GM18511 (cell line): ENCODE data around the gene PSMB5.

ENCODE experiments used
- ATAC-seq: cut with Tn5 transposase; IDR thresholded peaks from one replicate; pipeline ENCODE4 v1.9.1; 2021; ENCODE audit warnings: mild to moderate bottlenecking, moderate library complexity; ENCODE audit not compliant: unreplicated experiment

PSMB5 gene

DNA sequence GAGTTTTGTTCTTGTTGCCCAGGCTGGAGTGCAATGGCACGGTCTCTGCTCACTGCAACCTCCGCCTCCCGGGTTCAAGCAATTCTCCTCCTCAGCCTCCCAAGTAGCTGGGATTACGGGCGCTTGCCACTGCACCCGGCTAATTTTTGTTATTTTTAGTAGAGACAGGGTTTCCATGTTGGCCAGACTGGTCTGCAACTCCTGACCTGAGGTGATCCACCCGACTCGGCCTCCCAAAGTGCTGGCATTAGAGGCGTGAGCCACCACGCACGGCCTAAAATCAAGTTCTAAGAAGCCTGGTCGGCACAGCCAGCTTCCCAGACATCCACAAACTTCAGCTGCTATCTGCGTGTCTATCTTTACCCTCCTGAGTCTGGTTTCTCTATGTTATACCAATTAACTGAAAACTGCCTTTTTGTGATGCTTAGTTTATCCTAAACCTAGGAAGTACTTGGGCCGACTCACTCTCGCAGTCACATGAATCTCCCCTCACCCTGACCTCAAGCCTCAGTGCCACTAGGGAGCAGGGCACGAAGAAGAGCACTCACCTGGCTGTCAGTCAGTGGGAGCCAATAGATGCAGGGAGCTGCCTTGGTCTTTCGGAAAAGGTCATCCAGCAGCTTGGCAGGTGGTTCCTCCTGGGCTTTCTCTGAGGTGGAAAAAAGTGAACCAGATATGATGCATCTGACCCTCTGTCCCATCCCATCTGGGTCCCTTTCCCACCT, 26.0 kb upstream of the PSMB5 start:
- ATAC-seq = no peak

DNA sequence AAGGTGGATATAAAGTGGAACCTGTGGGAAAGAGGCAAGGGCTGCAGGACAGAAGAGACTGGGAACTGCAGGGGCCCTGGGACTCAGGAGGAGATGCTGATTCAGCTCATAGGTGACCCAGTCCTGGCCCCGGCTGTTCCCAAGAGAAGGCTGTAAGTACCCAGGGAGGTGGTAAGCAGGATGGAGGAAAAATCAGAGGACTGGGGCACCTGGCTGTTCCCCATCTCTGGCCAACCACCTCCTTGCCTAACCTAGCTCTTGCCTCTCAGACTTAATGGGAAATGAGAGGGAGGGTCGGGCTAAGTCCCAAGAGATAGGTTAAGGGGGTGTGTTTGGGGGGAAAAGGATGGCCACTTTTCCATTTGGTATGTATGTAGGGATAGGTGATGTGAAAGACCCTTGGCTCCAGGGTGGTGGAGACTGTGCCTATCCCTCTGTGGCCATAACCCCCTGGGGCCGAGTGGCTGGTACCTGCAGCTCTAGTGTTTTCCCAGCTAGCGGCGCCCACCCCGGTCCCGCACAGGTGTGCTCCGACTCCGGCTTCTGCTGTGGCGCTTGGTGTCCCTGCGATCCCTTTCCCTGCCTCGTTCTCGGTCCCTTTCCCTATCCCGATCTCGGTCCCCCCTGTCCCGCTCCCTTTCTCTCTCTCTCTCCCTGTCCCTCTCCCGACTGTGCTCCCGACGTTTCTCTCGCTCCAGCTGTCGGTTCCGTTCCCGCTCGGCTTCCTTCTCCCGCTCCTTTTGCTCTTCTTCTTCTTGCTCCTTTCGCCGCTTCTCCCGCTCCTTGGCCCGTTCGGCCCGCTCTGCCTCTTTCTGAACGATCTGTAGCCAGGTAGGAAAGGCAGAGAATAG, 24.2 kb upstream of the PSMB5 start:
- ATAC-seq = no peak

DNA sequence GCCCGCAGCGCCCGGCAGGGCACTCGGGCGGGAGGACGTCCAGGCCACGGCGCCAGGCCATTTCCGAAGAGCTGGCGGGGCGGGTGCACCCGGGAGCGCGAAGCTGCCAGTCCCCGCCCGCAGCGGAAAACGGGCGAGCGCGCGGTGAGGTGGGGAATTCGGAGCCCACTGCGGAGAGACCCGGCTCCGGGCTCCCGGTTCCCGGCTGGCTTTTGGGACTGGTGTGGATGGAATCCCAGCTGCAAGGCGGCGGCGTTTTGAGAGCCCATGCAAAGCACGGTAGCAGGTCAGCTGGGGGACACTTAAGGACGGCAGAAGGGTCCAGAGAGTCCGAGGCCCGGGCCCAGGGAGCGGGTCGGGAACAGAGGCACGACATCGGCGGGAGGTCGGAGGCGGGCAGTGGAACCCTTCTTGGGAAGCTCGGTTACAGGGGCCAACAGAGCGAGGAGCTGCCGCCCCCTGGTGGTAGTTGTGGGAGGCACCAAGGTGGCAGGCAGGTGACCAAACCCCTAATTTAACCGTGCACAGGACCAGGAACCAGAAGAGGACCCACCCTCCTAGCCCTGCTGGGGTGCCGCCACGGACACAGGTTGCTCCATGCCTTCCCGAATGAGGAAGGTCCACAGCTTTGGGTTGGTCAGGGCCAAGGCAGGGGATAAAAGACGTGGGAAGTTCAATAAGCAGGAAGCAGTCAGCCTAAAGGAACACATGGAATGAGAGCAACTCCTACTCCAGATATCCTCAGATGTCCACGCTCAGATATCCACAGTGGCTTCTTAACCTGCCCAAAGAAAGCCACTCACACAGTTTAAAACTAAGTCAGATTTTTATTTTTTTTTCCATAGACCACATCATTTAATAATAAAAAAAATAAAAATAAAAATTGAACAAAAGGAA, 23.3 kb upstream of the PSMB5 start:
- ATAC-seq = peak; percentile 65

DNA sequence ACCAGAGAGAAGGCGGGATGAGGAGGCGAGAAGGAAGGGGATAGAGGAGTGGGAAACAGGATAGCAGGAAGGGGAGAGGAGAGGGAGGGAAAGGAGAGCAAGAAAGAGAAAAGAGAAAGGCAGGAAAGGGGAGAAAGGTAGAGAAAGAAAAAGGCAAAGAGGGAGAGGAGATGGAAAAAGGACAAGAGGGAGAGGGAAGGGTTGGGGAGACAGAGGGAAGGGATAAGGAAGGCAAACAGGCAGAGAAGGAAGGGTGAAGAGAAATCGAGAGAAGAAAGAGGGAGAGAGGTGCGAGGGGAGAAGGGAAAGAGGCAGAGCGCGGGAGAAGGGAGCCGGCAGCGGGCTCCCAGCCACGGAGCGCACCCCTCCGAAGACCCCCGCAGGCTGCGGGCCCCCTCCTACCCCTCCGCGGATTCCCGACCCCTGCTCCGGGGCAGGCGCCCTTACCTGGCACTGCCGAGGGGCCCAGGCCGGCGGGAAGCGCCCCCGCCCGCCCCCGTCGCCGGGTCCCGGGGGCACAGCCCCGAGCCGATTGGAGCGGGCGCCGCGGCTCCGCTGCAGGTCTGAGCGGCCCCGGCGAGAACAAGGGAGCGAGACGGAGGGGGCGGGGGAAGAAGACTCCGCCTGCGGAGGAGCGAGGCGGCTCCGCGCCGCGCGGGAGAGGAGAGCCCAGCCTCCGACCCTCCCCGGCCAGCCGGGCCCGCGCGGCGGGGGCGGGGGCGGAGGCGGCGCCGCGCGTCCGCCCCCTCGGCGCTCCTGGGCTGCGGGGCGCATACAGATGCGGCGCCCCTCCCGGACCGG, 22.5 kb upstream of the PSMB5 start, which contains the start of gene CDH24:
CDH24 (minus strand) TSS at position 565 of the 801 bp plus-strand sequence. CDS start 1,787 bp downstream, outside the sequence.
- peak; percentile 70 for ATAC-seq

DNA sequence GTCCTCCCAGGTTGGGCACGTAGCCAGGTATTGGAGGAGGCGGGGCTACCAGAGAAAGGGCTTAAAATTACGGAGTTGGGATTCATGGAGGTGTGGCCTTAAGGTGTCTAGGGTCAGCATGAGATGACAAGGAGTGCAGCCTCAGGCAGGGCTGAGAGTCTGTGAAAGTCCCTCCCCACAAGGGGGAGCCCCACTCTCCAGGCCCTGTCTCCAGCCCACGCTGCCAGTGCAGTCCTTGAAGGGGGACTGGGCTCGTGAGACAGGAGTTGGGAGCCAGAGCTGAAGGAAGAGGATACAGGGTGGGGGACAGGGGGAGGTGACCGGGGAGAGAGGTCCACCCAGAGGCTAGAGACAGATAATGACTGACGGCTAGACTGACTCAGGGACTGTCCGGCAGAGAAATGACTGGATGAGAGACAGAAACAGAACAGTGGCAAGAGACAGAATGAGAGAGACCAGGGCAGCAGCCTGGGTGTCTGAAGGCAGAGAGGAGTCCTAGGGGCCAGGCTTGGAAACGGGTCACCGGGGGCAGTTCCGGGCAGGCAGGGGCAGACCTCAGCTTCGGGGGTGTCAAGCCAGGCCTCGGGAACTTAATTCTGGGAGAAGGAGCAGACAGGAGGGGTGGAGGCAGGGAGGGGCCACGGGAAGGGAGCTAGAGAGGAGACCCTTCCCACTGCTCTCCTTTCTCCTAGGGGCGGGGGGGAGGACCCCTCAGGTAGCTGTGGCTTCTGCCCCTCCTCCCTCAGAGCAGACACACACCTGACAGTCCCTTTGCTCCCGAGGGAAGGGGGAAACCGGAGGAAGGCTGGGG, 21.6 kb upstream of the PSMB5 start:
- ATAC-seq = peak; percentile 69

DNA sequence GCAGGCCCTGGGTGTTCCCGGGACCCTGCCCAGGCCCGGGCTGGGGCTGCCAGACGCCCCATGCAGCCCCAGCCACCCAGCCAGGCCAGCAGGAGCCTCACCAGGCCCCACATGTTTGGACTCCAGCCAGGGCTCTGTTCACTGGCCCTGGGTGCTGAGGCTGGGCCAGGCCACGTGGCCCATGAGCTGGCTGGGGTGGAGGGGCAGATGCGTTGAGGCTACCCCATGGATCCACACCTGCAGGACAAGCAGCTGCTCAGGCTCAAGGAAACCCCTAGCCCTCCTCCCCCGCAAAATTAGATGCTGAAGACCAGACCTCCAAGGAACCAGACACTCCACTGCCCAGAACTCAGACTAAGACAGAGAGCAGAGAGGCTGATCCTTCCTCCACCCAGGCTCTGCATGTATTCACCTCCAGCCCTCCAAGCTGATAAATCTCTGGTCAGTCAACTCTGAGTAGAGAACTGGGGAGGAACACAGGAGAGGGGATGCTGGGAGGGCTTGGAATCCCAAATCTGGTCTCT, 21.0 kb upstream of the PSMB5 start:
- ATAC-seq = no peak

DNA sequence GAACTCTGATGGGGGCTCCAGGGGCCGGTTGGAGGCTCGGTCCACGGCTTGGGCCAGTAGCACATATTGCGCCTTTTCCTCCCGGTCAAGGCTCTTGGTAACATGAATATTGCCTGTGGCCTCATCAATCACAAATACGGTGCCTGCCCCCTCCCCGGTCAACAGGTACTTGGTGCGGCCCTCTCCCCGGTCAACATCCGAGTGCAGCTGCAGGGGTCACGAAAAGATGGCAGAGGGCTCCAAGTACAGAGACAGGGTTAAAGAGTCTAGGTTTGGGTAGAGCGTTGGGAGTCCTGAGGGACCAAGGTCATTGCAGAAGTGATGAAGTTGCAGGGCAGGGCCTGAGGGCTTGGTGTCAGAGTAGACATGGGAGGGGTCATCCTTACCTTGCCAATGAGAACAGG, 20.4 kb upstream of the PSMB5 start:
- no peak for ATAC-seq

DNA sequence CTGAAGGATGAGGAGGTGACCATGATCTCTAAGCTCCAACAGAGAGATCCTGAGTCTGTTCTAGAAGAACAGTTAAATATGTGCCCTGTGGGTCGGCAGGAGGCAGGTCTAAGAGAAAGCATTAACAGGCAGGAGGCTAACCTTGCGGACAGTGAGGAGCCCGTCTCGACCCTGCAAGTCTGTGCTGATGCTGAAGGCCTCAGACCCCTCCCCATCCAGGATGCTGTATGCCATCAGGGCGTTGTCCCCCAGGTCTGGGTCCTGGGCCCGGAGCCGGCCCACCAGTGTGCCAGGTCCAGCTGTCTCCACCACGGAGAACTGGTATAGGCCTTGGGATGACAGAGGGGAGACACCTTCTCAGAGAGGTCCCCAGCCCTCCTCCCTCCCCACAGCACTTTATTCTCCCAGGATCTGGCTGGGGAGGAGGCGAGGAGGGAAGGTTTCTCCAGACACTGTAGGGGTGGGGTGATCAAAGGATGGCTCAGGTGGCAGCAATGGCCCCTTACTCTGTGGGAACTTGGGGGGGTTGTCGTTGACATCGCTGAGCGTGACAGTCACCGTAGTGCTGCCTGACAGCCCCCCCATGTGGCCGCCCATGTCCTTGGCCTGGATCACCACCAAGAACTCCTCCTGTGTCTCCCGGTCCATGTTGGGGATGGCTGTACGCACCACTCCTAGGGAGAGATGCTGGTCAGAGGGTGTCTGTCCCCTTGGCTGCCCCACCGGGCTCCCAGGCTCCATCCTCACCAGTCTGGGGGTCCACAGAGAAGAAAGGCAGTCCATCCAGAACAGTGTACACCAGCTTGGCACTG, 19.5 kb upstream of the PSMB5 start:
- ATAC-seq = no peak

DNA sequence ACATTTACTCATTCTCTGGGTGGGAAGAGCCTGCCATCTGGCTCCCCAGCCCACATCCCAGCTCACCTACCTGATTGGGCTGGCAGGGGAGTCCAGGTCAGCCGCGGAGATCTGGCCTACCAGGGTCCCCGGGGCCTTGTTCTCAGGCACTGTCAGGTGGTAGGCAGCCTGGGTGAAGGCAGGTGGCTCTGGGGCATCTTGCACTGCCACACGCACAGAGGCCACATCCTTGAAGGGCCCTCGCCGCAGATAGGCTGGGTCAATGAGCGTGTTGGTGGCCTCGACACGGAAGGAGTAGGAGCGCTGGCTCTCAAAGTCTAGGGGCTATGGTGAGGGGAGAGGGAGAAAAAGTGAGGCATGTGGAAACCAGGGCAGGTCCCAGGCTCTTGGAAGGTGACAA, 18.7 kb upstream of the PSMB5 start:
- no peak for ATAC-seq

DNA sequence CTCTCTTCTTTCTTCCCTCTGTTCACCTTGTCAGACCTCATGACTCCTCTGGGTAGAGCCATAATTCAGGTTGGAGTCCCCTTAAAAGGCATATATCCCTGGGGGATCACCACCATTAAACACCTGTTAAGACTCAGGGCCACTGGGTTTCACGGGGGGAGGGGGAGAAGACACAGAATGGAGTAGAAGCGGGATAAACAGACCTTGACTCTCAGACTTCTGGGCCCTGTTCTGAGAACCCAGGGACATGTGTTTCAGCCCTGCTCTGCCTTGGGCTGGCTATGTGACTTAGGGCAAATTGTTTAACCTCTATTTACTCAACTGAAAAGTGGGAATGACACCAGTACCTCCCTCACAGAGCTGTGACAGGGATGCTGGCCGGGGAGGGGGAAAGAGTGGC, 18.0 kb upstream of the PSMB5 start:
- ATAC-seq = no peak

DNA sequence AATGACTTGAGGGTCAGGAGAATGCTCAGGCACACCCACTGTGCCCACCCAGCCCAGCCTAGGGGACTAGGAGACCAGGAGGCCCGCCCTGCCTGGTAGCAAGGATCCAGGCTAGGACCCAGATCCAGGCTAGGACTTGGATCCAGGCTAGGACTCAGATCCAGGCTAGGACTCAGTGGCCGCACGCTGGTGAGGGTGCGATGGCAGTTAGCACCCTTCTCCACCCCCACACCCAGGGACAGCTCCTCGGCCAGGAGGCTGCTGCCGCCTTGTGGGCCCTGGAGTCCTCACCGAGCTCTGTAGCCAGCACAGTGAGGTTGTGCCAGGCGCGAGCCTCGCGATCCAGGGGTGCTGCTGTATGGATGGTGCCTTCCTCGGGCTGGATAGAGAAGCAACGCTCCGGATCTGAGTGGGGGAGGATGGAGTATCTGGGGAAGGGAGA, 17.5 kb upstream of the PSMB5 start:
- ATAC-seq = no peak

DNA sequence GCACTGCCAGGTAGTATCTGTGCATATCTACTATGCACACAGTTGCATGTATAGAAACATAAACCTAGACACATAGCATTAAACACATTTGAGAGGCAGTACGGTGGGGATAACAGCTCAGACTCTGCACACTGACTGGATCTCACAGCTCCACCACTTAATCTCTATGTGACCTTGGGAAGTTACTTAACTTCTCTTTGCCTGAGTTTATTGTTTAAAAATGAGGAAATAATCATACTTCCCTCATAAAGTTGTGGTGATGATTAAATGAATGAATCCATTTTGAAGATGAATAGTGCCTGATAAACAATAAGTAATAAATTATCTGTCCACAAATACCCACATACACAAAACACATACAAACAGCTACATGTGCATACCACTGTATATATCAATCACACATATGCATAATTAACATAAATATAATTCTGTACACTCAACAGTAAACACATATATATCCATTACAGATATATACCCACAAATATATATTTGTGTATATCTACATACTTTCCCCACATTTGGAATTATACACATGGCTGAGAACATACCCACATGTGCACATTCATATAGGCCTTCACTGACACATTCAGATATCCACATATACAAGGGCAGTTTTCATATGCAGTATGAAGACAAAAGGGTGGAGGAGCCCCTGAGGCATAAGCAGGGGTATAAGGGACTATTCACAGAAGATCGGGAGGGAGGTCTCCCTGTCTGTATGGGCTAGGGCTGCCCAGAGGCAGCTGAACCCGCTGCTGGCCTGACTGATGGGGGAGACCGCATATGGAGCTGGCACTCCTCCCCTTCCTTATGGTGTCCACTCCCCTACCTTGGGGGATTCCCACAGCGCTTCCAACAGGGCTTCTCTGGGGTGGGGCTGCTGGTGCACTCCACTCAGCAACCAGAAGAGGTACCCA, 16.7 kb upstream of the PSMB5 start:
- no peak for ATAC-seq

DNA sequence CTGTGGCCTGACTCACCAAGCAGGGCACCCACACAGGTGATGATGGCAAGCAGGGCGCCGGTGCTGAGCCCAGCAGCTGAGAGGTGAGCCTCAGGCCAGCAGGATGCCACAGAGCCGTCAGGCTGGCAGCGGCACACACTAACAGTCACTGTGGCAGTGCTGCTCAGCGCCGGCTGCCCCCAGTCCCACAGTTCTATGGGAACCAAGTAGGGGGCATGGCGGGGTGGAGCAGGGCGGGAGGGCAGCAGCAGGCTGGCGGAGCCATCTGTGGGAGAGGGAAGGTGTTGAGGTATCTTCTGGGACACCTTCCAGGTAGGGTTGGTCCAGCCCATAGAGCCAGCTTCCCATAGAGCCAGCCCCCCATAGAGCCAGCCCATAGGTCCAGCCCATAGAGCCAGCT, 14.3 kb upstream of the PSMB5 start:
- no peak for ATAC-seq

DNA sequence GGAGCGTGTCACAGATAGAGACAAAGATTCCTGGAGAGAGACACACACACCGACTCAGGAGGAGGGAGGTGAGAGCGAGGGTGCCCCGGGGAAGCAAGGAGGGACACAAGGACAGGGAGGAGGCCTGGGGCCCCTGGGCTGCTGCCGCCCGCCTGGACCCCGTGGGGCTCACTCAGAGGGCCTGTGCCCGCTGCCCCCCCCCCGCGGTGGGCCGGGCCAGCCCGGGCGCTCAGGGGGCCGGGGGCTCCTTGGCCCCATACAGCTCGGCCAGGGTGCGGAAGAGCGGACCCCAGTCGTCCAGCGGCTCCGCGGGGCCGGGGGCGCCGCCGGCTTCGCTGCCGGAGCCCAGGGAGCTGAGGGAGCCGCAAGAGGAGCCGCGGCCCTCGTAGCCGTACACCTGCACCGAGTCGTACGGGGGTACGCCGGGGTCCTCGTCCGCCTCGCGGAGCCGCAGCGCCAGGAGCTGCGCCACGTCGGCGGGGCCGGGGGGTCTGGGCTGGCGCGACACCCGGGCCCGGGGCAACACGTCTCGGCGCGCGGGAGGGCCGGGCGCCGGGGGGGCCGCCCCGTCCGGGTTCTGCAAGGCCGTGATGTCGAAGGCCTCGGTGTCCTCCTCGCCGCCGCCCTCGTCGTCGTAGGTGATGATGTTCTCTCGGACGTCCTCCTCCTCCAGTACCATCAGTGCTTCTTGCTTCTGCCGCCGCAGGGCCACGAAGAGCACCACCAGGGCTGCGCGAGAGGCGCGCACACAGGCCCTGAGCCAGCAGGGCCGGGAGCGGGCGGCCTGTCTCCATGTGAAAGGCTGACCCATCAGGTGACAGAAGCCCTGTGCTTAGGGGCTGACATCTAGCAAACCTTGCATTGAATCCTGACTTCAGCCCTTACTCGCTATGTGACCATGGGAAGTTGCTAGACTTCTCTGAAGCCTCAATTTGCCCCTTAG, 13.3 kb upstream of the PSMB5 start:
- ATAC-seq = no peak

DNA sequence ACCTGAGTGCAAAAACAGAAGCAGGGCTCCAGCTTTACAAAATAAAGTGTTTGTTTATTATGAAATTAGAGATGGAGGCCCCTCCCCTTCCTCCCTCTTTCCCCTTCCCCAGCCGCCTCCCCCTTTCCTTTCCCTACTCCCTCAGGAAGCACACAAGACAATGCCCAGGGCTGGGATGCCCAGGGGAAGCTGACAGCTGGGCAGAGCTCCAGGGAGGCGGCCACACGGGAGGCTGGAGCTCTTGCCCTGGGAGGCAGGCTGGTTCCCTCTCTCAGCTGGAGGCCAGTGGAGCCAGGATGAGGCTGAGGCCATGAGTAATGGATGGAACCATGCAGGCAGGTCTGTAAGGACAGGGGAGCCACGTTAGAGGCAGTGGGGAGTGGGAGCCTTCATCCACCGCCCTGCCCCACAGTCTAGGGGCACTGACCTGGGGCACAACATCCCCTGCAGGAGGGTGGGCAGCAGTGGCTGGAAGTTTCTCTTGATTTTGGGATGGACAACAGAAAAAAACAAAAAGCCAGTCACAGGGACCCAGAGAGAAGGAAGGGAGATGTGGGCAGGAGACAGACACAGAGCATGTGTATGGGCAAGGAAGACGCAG, 12.4 kb upstream of the PSMB5 start:
- no peak for ATAC-seq
